Psoas muscle (tissue), 8 donors: ENCODE results near the gene MAJIN. TPM values are rescaled to one million over a fixed set of nuclear protein-coding genes. Genes with fewer than 3 reads are reported as not detected.

ENCODE experiments used
- ATAC-seq, 4 donors: fragments of 200-7000 bp; cut with Tn5 transposase; one replicate each; pipeline ENCODE4 v1.9.1; 2020; ENCODE audit warnings: moderate library complexity in 3 of 4, mild to moderate bottlenecking in 2 of 4
- DNase-seq, 2 donors: peaks; one replicate each; pipeline ENCODE4 v3.0.0-alpha.2; 2020
- H3K27ac ChIP-seq: fragments of 200-600 bp; one replicate; pipeline ENCODE4 v1.8.0; 2022
- H3K27me3 ChIP-seq, 3 donors: fragments of 200-600 bp in 1 of 3; one replicate each; pipeline versions ENCODE4 v1.6.1 to v1.8.0; 2013 to 2022; ENCODE audit warnings: low read length in 2 of 3, mild to moderate bottlenecking in 2 of 3, moderate library complexity in 1 of 3; ENCODE audit not compliant: insufficient read depth in 3 of 3
- H3K36me3 ChIP-seq, 2 donors: fragments of 200-600 bp in 1 of 2; one replicate each; pipeline versions ENCODE4 v1.6.1 to v1.8.0; 2013 to 2022; ENCODE audit warnings: low read depth in 1 of 2, mild to moderate bottlenecking in 1 of 2, moderate library complexity in 1 of 2; ENCODE audit not compliant: insufficient read depth in 1 of 2
- H3K4me1 ChIP-seq: fragments of 200-600 bp; one replicate; pipeline ENCODE4 v1.8.0; 2022
- H3K4me3 ChIP-seq: fragments of 200-600 bp; one replicate; pipeline ENCODE4 v1.8.0; 2022; ENCODE audit warnings: mild to moderate bottlenecking
- H3K9me3 ChIP-seq: fragments of 200-600 bp; one replicate; pipeline ENCODE4 v1.8.0; 2022
- CTCF ChIP-seq: fragments of 200-600 bp; IDR thresholded peaks from one replicate; pipeline ENCODE4 v1.8.0; 2022; ENCODE audit warnings: antibody characterized with exemption
- WGBS, 3 donors: extraction: QIAGEN DNeasy Blood & Tissue Kit; methylation state at CpG; one replicate each; pipeline versions ENCODE4 v1.1.6 to v1.1.7; 2013; 5-methylcytosine and 5-hydroxymethylcytosine counted together
- intact Hi-C, 2 donors: fragments of 100-400 bp; cut with DNase I; formaldehyde crosslinking; loops; one replicate each; pipeline versions ENCODE4 v1.11.0 to v1.14.2; 2022
- polyA plus RNA-seq, 3 donors: library from polyadenylated mRNA; stranded (reverse); fragments of 200-250 nt; gene quantifications; one replicate each; pipeline ENCODE4 v1.2.3, GENCODE V29; 2013
- total RNA-seq, 4 donors: library from RNA; stranded (reverse); fragmentation: NEBNext Ultra II Directional in 2 of 4; extraction: Animal tissue kit (Norgen Biotek cat#: 25700) in 2 of 4; gene quantifications; one replicate each; pipeline versions ENCODE4 v1.2.1 to v1.2.4, GENCODE V29; 2021 to 2023
- donor health status: healthy with polysubstance abuse.
- donor health status: DM: no; HTN: no; CAD: no; lungs with moderate emphysema.
- donor health status: Bipolar disorder and iron deficiency.
- donor health status: healthy.
- donor health status: DM: yes; HTN: yes; CAD: no.
- donor health status: DM: no; HTN: no; CAD: no.
- donor health status: DM: no; HTN: no; CAD: no.
- donor health status: DM: yes; HTN: yes; CAD: no.

MAJIN gene
- total and polyA plus RNA-seq, 7 donors = not detected

- Histone ChIP-seq H3K27ac (peak overlapping the region; percentile 84), H3K27me3 (no peaks in the 10 kb centered on the region), H3K9me3 (no peaks in the 10 kb centered on the region), H3K4me1 (peaks cover 34% of the 10 kb centered on the region), H3K4me3 (no peak overlapping the region), H3K36me3 (no peaks in the 10 kb centered on the region)
- no peak for DNase-seq
- 59 to 70% (median 70%) methylated on average over 8 of the region's 8 CpGs for WGBS, 3 donors
- ATAC-seq = no peak
- intact Hi-C loops = loop anchor here in 1 of 2 donors (5.0 kb wide), 1 partner anchor 78 kb away; the partner anchor contains the start of gene BATF2
- no peak for TF ChIP-seq CTCF
Observed at GRCh38 chr11:64919627-64920026, 52.3 kb downstream of the MAJIN start.

GRCh38 chr11:64918017-64918416 is 53.9 kb downstream of the MAJIN start:
- no peak for TF ChIP-seq CTCF
- DNase-seq (no peak), ATAC-seq (no peak)
- intact Hi-C loops = loop anchor here in 1 of 2 donors (5.0 kb wide), 1 partner anchor 79 kb away; the partner anchor contains the start of gene BATF2
- WGBS, 3 donors = 8 to 16% (median 8%) methylated on average over 4 of the region's 4 CpGs
- Histone ChIP-seq H3K27ac (peak overlapping the region; percentile 84), H3K36me3 (peaks cover 0 to 16% of the 10 kb centered on the region in 2 donors), H3K4me3 (peak overlapping the region; percentile 91), H3K27me3 (no peaks in the 10 kb centered on the region), H3K9me3 (no peaks in the 10 kb centered on the region), H3K4me1 (peaks cover 25% of the 10 kb centered on the region)

GRCh38 chr11:64917663-64917995 is 54.3 kb downstream of the MAJIN start:
- intact Hi-C loops = loop anchor here in 1 of 2 donors (5.0 kb wide), 1 partner anchor 80 kb away; the partner anchor contains the start of gene BATF2
- no peak for TF ChIP-seq CTCF
- Histone ChIP-seq H3K4me1 (peaks cover 25% of the 10 kb centered on the region), H3K9me3 (no peaks in the 10 kb centered on the region), H3K4me3 (peak overlapping the region; percentile 91), H3K27me3 (no peaks in the 10 kb centered on the region), H3K27ac (peak overlapping the region; percentile 84), H3K36me3 (peaks cover 0 to 20% of the 10 kb centered on the region in 2 donors)
- DNase-seq = no peak
- ATAC-seq = no peak
- 2 to 3% (median 2%) methylated on average over 6 of the region's 6 CpGs for WGBS, 3 donors

GRCh38 chr11:64916775-64917662 is 54.9 kb downstream of the MAJIN start, which contains the start of gene ATG2A:
Gene ATG2A, minus strand, starts transcription at chr11:64917209. Its CDS starts 74 bp downstream, at chr11:64917135.
- peaks cover 25% of the 10 kb centered on the region for H3K4me1 ChIP-seq
- peak; percentile 96 to 99 (median 98) for ATAC-seq
- H3K27ac ChIP-seq = peak within 1 kb of the TSS; percentile 84
- no peaks in the 10 kb centered on the region for H3K27me3 ChIP-seq
- peak; percentile 99 to 100 for DNase-seq
- WGBS, 3 donors = 0 to 1% (median 0%) methylated on average over 45 to 57 of the region's 57 CpGs
- H3K4me3 ChIP-seq = peak within 1 kb of the TSS; percentile 91
- intact Hi-C loops = loop anchor here in 1 of 2 donors (5.0 kb wide), 1 partner anchor 80 kb away; the partner anchor contains the start of gene BATF2
- H3K9me3 ChIP-seq = no peaks in the 10 kb centered on the region
- peaks cover 0 to 26% of the 10 kb centered on the region in 2 donors for H3K36me3 ChIP-seq
- no peak for TF ChIP-seq CTCF
